Sigmoid colon (tissue), 4 donors: Measurements from ENCODE around the gene NDUFB10.

Experiments used
- CTCF ChIP-seq, 4 experiments: fragments of 450-650 bp in 3 of 4; fragments of 200-600 bp in 1 of 4; IDR thresholded peaks; one replicate each; pipeline ENCODE4 v1.5.1; 2016 to 2019; ENCODE audit warnings: antibody characterized with exemption in 4 of 4, mild to moderate bottlenecking in 3 of 4, moderate library complexity in 2 of 4
- POLR2A ChIP-seq, 2 donors: fragments of 450-650 bp; IDR thresholded peaks; one replicate each; pipeline ENCODE4 v1.6.1; 2016; ENCODE audit warnings: antibody characterized with exemption in 2 of 2, mild to moderate bottlenecking in 2 of 2, moderate library complexity in 2 of 2
- POLR2AphosphoS5 ChIP-seq, 4 donors: sonication (generic); formaldehyde crosslinking; IDR thresholded peaks; one replicate each; pipeline ENCODE4 v1.6.1; 2017; ENCODE audit warnings: antibody characterized with exemption in 4 of 4

DNA sequence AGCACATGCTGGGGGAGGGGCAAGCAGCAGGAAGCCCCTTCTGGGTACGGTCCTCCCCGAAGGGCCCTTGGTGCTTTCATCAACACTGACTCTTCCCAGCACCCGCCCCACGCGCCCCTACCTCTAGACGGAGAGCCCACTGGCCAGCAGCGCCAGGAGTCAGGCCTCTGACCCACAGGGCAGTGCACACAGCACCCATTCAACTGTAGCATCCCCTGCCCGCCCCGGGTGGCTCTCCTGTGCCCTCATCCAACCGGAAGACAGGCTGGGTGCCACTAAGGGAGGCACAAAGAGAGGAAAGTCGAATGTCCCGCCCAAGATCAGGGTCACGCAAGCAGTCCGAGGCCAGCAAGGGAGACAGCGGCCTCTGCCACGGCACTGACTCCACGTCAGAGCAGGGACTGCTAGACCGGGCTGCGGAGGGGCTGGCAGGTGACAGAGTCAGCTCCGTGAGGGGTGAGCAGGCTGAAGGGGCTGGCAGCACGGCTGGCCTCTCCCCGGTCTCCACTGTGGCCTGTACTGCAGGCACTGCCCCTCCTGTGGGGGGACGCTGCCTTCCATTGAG lies 26.2 kb upstream of the NDUFB10 start:
- TF ChIP-seq CTCF (IDR thresholded peaks at IDR 0.05) (no peak), POLR2AphosphoS5 (IDR thresholded peaks at IDR 0.05) (peak in 1 of 4 donors; percentile 11), POLR2A (IDR thresholded peaks at IDR 0.05) (no peak)
